GM21423 (cell line): Measurements from ENCODE around the gene OCEL1.
A peak's percentile ranks its signal among the peaks of the same experiment; 100 is the strongest.
"Not testable (repeated sequence)": the region's sequence is repeated elsewhere in the genome, so short reads cannot be mapped to it uniquely, and the experiment has no call there.

Source experiments
- ATAC-seq: cut with Tn5 transposase; IDR thresholded peaks from one replicate; pipeline ENCODE4 v1.9.1; 2021; ENCODE audit warnings: mild to moderate bottlenecking, moderate library complexity; ENCODE audit not compliant: unreplicated experiment

OCEL1 gene

GRCh38 chr19:17226002-17226933 is at the start of gene OCEL1:
Gene OCEL1, plus strand, starts transcription at chr19:17226226. Its CDS starts 22 bp downstream, at chr19:17226248.
- ATAC-seq: peak; percentile 91

GRCh38 chr19:17178291-17178690 is 47.7 kb upstream of the OCEL1 start:
- no peak for ATAC-seq

- no peak for ATAC-seq
Measured at GRCh38 chr19:17180997-17181702, 44.9 kb upstream of the OCEL1 start.

GRCh38 chr19:17183271-17183761 is 42.7 kb upstream of the OCEL1 start:
- no peak for ATAC-seq

- no peak for ATAC-seq
Measured at GRCh38 chr19:17183858-17184321, 42.1 kb upstream of the OCEL1 start.

GRCh38 chr19:17184371-17184841 is 41.6 kb upstream of the OCEL1 start:
- ATAC-seq: no peak

GRCh38 chr19:17185590-17185989 is 40.4 kb upstream of the OCEL1 start:
- no peak for ATAC-seq

- not testable (repeated sequence) for ATAC-seq
Measured at GRCh38 chr19:17191736-17192135, 34.3 kb upstream of the OCEL1 start.

GRCh38 chr19:17192751-17193150 is 33.3 kb upstream of the OCEL1 start:
- ATAC-seq: no peak

GRCh38 chr19:17194608-17195007 is 31.4 kb upstream of the OCEL1 start:
- ATAC-seq: no peak

GRCh38 chr19:17195106-17195505 is 30.9 kb upstream of the OCEL1 start:
- no peak for ATAC-seq

GRCh38 chr19:17196610-17197009 is 29.4 kb upstream of the OCEL1 start:
- no peak for ATAC-seq

- no peak for ATAC-seq
Measured at GRCh38 chr19:17197666-17198065, 28.4 kb upstream of the OCEL1 start.

- no peak for ATAC-seq
Measured at GRCh38 chr19:17200408-17201079, 25.5 kb upstream of the OCEL1 start.

GRCh38 chr19:17202249-17202648 is 23.8 kb upstream of the OCEL1 start:
- no peak for ATAC-seq

GRCh38 chr19:17202713-17203112 is 23.3 kb upstream of the OCEL1 start:
- ATAC-seq: no peak

GRCh38 chr19:17205237-17206140 is 20.5 kb upstream of the OCEL1 start:
- no peak for ATAC-seq

- ATAC-seq: no peak
Measured at GRCh38 chr19:17206736-17207581, 19.1 kb upstream of the OCEL1 start.
